HG02885 (cell line): ENCODE results near the gene DHRS3.
"Not testable (repeated sequence)": the region's sequence is repeated elsewhere in the genome, so short reads cannot be mapped to it uniquely, and the experiment has no call there.

Source experiments
- ATAC-seq: cut with Tn5 transposase; IDR thresholded peaks from one replicate; pipeline ENCODE4 v1.9.1; 2021; ENCODE audit warnings: mild to moderate bottlenecking; ENCODE audit not compliant: unreplicated experiment, poor library complexity

Gene DHRS3

GRCh38 chr1:12528021-12528852, 89.8 kb downstream of the DHRS3 start:
- no peak for ATAC-seq

- no peak for ATAC-seq
Observed at GRCh38 chr1:12527564-12527963, 90.4 kb downstream of the DHRS3 start.

GRCh38 chr1:12525311-12526181, 92.5 kb downstream of the DHRS3 start:
- ATAC-seq: no peak

GRCh38 chr1:12524266-12524665, 93.7 kb downstream of the DHRS3 start:
- no peak for ATAC-seq

- ATAC-seq: not testable (repeated sequence)
Observed at GRCh38 chr1:12522780-12523179, 95.2 kb downstream of the DHRS3 start.

DNA sequence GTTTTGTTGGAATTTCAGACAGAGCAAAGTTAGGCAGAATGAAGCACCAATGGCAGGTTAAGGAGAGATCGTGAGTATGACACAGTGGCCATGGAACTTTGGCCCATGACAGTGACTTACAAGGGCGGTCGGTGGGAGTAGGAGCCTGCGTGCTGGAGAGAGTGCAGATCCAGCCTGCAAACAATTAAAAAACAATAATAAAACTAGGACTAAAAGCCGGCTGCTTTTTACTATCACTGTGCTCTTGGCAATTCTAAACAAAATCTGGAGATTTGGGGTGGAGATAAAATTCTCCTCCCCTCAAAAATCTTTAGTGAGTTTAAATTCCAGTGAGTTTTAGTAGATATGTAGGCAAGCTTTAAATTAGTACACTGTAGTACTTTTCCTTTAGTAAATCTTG, 96.9 kb downstream of the DHRS3 start:
- no peak for ATAC-seq

DNA sequence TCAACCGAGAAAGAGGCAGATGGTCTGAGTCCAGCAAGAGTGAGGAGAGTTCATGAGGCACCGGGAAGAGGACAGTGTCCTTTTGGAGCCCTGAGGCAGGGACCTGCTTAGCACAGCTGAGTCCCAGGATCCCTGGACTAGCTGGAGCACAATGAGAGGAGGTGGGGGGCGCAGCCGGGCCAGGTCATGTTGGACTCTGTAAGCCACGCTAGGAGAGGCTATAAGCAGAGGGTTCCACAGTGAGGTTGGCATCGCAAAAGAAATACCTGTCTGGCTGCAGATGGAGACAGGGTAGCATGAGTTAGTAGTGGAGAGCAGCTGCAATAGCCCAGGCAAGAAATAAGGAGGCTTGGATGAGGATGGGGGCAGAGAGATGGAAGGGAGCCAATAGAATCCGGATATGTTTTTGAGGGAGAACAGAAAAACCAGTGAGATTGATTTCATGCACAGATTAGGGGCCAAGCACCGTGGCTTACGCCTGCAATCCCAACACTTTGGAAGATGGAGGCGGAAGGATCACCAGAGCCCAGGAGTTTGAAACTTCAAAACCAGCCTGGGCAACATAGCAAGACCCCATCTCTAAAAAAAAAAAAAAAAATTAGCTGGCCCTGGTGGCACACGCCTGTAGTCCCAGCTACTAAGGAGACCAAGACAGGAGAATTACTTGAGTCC, 98.2 kb downstream of the DHRS3 start:
- ATAC-seq: no peak

- no peak for ATAC-seq
Observed at GRCh38 chr1:12518931-12519692, 98.9 kb downstream of the DHRS3 start.
